HG03139 (cell line): ENCODE results near the gene GLRX2.
"Not testable (repeated sequence)": the region's sequence is repeated elsewhere in the genome, so short reads cannot be mapped to it uniquely, and the experiment has no call there.

Experiments
- ATAC-seq: cut with Tn5 transposase; IDR thresholded peaks from one replicate; pipeline ENCODE4 v1.9.1; 2021; ENCODE audit not compliant: unreplicated experiment

GLRX2 gene

GRCh38 chr1:193066606-193067005, 38.6 kb downstream of the GLRX2 start:
- ATAC-seq = no peak

GRCh38 chr1:193065954-193066353, 39.3 kb downstream of the GLRX2 start:
- ATAC-seq = no peak

GRCh38 chr1:193062698-193063463, 42.3 kb downstream of the GLRX2 start:
- ATAC-seq = no peak

- ATAC-seq = no peak
Observed at GRCh38 chr1:193060938-193061337, 44.3 kb downstream of the GLRX2 start.

GRCh38 chr1:193060406-193060805, 44.8 kb downstream of the GLRX2 start:
- no peak for ATAC-seq

- ATAC-seq = no peak
Observed at GRCh38 chr1:193060115-193060403, 45.2 kb downstream of the GLRX2 start.

GRCh38 chr1:193059282-193060114, 45.7 kb downstream of the GLRX2 start, which contains the start of the genes RO60 and UCHL5:
Gene RO60, plus strand, starts transcription at chr1:193059612. Its CDS starts 9,443 bp downstream, at chr1:193069055.
Gene UCHL5, minus strand, starts transcription at chr1:193059360. Its CDS starts 100 bp downstream, at chr1:193059260.
- ATAC-seq = peak; percentile 95

GRCh38 chr1:193058529-193059281, 46.5 kb downstream of the GLRX2 start:
- ATAC-seq = peak; percentile 42

- ATAC-seq = no peak
Observed at GRCh38 chr1:193054169-193054675, 51.0 kb downstream of the GLRX2 start.

- not testable (repeated sequence) for ATAC-seq
Observed at GRCh38 chr1:193048913-193049312, 56.3 kb downstream of the GLRX2 start.
